Bronchial epithelial cell (primary cell): ENCODE measurements around the gene MSANTD3. TPM values are rescaled to one million over a fixed set of nuclear protein-coding genes. Genes with fewer than 3 reads are reported as not detected.

ENCODE experiments used
- DNase-seq: peaks from one replicate; pipeline ENCODE4 v3.0.0-alpha.2; 2010; ENCODE audit warnings: low read depth
- FAIRE-seq: peaks from 2 replicates; lab custom pipeline; 2011; peaks lifted over from hg19 to GRCh38; lab: Jason Lieb, UNC
- H3K27me3 ChIP-seq: 2 replicates; pipeline ENCODE4 v1.5.1; 2011; ENCODE audit warnings: low read length; ENCODE audit not compliant: control insufficient read depth, insufficient read depth
- H3K36me3 ChIP-seq: 2 replicates; pipeline ENCODE4 v1.5.1; 2011; ENCODE audit warnings: low read length; ENCODE audit not compliant: control insufficient read depth, insufficient read depth
- H3K4me3 ChIP-seq: 2 replicates; pipeline ENCODE4 v1.5.1; 2011; ENCODE audit warnings: mild to moderate bottlenecking, low read depth, low read length, control low read depth
- CTCF ChIP-seq: IDR thresholded peaks from 2 replicates; pipeline ENCODE4 v1.5.1; 2011; ENCODE audit warnings: mild to moderate bottlenecking, moderate library complexity, low read length, control low read depth, inconsistent platforms; ENCODE audit not compliant: insufficient read depth, severe bottlenecking
- total RNA-seq: library from RNA; depleted of rRNA; stranded (reverse); fragments of >200 nt; gene quantifications from 2 replicates; pipeline ENCODE4 v1.2.1, GENCODE V29; 2014

Gene MSANTD3
- total RNA-seq, 1 donor from 2014 or later, result 37.1 TPM

- Histone ChIP-seq H3K36me3 (peaks cover 1% of the 10 kb centered on the region), H3K27me3 (no peaks in the 10 kb centered on the region), H3K4me3 (no peak overlapping the region)
- DNase-seq, result no peak
- TF ChIP-seq CTCF, result no peak
- no peak for FAIRE-seq
Observed at GRCh38 chr9:100443781-100444768, 17.1 kb downstream of the MSANTD3 start.

GRCh38 chr9:100445161-100445902 lies 18.4 kb downstream of the MSANTD3 start:
- Histone ChIP-seq H3K36me3 (peaks cover 1% of the 10 kb centered on the region), H3K4me3 (no peak overlapping the region), H3K27me3 (no peaks in the 10 kb centered on the region)
- no peak for DNase-seq
- FAIRE-seq, result no peak
- TF ChIP-seq CTCF, result no peak

- DNase-seq, result no peak
- peaks cover 1% of the 10 kb centered on the region for H3K36me3 ChIP-seq
- no peak for TF ChIP-seq CTCF
- no peak overlapping the region for H3K4me3 ChIP-seq
- H3K27me3 ChIP-seq, result no peaks in the 10 kb centered on the region
- no peak for FAIRE-seq
Observed at GRCh38 chr9:100445903-100446549, 19.1 kb downstream of the MSANTD3 start.

GRCh38 chr9:100447041-100447440 lies 20.1 kb downstream of the MSANTD3 start:
- TF ChIP-seq CTCF, result no peak
- Histone ChIP-seq H3K4me3 (no peak overlapping the region), H3K27me3 (no peaks in the 10 kb centered on the region), H3K36me3 (peaks cover 2% of the 10 kb centered on the region)
- DNase-seq, result no peak
- FAIRE-seq, result no peak

GRCh38 chr9:100448266-100448665 lies 21.3 kb downstream of the MSANTD3 start:
- no peak for FAIRE-seq
- H3K36me3 ChIP-seq, result peaks cover 2% of the 10 kb centered on the region

More at GRCh38 chr9:100448266-100448665, 21.3 kb downstream of the MSANTD3 start:
- Histone ChIP-seq H3K4me3 (no peak overlapping the region), H3K27me3 (no peaks in the 10 kb centered on the region)
- TF ChIP-seq CTCF, result no peak
- DNase-seq, result no peak
